Peyer's patch (tissue), 4 donors: ENCODE data around the gene MLF2. TPM values are rescaled to one million over a fixed set of nuclear protein-coding genes. Genes with fewer than 3 reads are reported as not detected.

ENCODE experiments used
- DNase-seq, 3 donors: peaks; one replicate each; pipeline ENCODE4 v3.0.0-alpha.2; 2017 to 2019
- H3K27ac ChIP-seq, 4 donors: fragments of 200-600 bp; sonication (generic); one replicate each; pipeline ENCODE4 v1.5.1; 2016 to 2019
- H3K27me3 ChIP-seq, 2 donors: fragments of 200-600 bp; sonication (generic); one replicate each; pipeline ENCODE4 v1.5.1; 2019
- H3K36me3 ChIP-seq, 3 donors: fragments of 200-600 bp; sonication (generic); one replicate each; pipeline ENCODE4 v1.5.1; 2016 to 2019
- H3K4me1 ChIP-seq, 4 donors: fragments of 200-600 bp; sonication (generic); one replicate each; pipeline ENCODE4 v1.5.1; 2016 to 2019
- H3K4me3 ChIP-seq, 4 donors: fragments of 200-600 bp; sonication (generic); 1 replicate in 3 of 4; 2 replicates in 1 of 4; pipeline ENCODE4 v1.5.1; 2016 to 2019; ENCODE audit warnings: mild to moderate bottlenecking in 1 of 4
- H3K9me3 ChIP-seq, 4 donors: fragments of 200-600 bp; sonication (generic); one replicate each; pipeline ENCODE4 v1.5.1; 2016 to 2019; ENCODE audit warnings: mild to moderate bottlenecking in 1 of 4
- CTCF ChIP-seq, 6 experiments: fragments of 450-650 bp in 4 of 6; fragments of 200-600 bp in 2 of 6; sonication (generic) in 1 of 6; IDR thresholded peaks; one replicate each; pipeline ENCODE4 v1.5.1; 2017 to 2019; ENCODE audit warnings: antibody characterized with exemption in 6 of 6, mild to moderate bottlenecking in 3 of 6, moderate library complexity in 1 of 6
- POLR2A ChIP-seq, 2 donors: fragments of 450-650 bp; IDR thresholded peaks; one replicate each; pipeline ENCODE4 v1.5.1; 2017; ENCODE audit warnings: antibody characterized with exemption in 2 of 2, mild to moderate bottlenecking in 2 of 2, moderate library complexity in 2 of 2
- total RNA-seq, 4 donors: library from RNA; depleted of rRNA; stranded (reverse); fragments of >200 nt; gene quantifications; one replicate each; pipeline ENCODE4 v1.1.0, GENCODE V29; 2016

MLF2 gene
- total RNA-seq, 4 donors from 2014 or later: 94.9 to 212 (median 182) TPM

DNA sequence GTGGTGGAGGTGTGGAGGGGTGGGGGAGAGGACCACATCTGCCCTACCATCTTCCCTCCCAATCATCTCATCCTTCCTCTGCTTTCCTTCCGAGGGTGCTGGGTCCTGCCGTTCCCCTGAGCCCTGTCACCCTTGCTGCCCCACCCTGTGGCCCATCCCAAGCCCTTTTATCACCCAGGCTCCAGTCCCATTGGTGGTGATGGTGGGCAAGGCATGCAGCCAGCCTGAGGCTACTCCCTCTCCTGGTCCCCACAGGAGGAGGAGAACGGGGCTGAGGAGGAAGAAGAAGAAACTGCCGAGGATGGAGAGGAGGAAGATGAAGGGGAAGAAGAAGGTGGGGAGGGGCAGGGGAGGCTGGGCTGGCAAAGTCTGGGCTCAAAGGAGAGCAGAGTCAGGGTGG, 16.7 kb upstream of the MLF2 start:
- Histone ChIP-seq H3K9me3 (no peaks in the 10 kb centered on the region), H3K36me3 (peaks cover 0 to 14% (median 0%) of the 10 kb centered on the region in 3 donors), H3K4me1 (peaks cover 0 to 76% (median 17%) of the 10 kb centered on the region in 4 donors), H3K27me3 (no peaks in the 10 kb centered on the region), H3K4me3 (no peak overlapping the region), H3K27ac (peak overlapping the region in 1 of 4 donors; percentile 79)
- DNase-seq: no peak
- TF ChIP-seq CTCF (IDR thresholded peaks at IDR 0.05) (no peak), POLR2A (IDR thresholded peaks at IDR 0.05) (no peak)

DNA sequence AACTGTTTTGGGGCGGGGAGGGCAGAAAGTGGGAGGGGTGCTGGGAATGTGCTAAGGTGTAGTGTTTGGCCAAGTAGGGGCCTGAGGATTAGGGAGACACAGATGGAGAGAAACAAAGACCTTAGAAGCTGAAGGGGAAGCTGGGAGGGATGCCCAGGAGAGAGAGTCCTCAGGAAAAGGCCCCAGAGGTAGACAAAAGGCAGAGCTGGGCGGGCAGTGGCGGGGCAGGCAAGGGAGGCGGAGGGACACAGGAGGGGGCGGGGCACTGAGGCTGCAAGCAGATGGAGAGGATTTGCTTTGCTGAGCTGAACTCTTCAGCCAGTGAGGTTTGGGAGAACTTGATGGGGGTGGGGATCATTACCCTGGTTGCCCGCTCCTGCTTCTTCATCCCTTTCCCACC, 16.0 kb upstream of the MLF2 start:
- no peak for TF ChIP-seq POLR2A (IDR thresholded peaks at IDR 0.05)
- TF ChIP-seq CTCF (IDR thresholded peaks at IDR 0.05): no peak
- H3K27ac ChIP-seq: peak overlapping the region in 3 of 4 donors; percentile 42 to 97 (median 94)
- peaks cover 0 to 14% (median 0%) of the 10 kb centered on the region in 3 donors for H3K36me3 ChIP-seq
- no peaks in the 10 kb centered on the region for H3K27me3 ChIP-seq
- no peak for DNase-seq
- peak overlapping the region in 2 of 4 donors; percentile 24 to 76 for H3K4me3 ChIP-seq
- H3K9me3 ChIP-seq: no peaks in the 10 kb centered on the region
- H3K4me1 ChIP-seq: peaks cover 0 to 78% (median 17%) of the 10 kb centered on the region in 4 donors

- no peaks in the 10 kb centered on the region for H3K9me3 ChIP-seq
- no peaks in the 10 kb centered on the region for H3K27me3 ChIP-seq
- no peak for TF ChIP-seq CTCF (IDR thresholded peaks at IDR 0.05)
- peak overlapping the region in 3 of 4 donors; percentile 73 to 97 (median 94) for H3K27ac ChIP-seq
- DNase-seq: no peak
- H3K4me3 ChIP-seq: peak overlapping the region in 3 of 4 donors; percentile 49 to 98 (median 76)
- H3K4me1 ChIP-seq: peaks cover 0 to 78% (median 15%) of the 10 kb centered on the region in 4 donors
- H3K36me3 ChIP-seq: peaks cover 0 to 14% (median 0%) of the 10 kb centered on the region in 3 donors
Measured at GRCh38 chr12:6768437-6768914, 15.5 kb upstream of the MLF2 start.

- H3K27me3 ChIP-seq: no peaks in the 10 kb centered on the region
Measured at GRCh38 chr12:6767353-6768319, 14.7 kb upstream of the MLF2 start.

More at GRCh38 chr12:6767353-6768319, 14.7 kb upstream of the MLF2 start:
- no peak for TF ChIP-seq POLR2A (IDR thresholded peaks at IDR 0.05)
- TF ChIP-seq CTCF (IDR thresholded peaks at IDR 0.05): no peak
- H3K9me3 ChIP-seq: no peaks in the 10 kb centered on the region
- H3K27ac ChIP-seq: peak overlapping the region; percentile 73 to 97 (median 86)
- peak overlapping the region; percentile 49 to 98 (median 80) for H3K4me3 ChIP-seq
- H3K4me1 ChIP-seq: peaks cover 0 to 72% (median 13%) of the 10 kb centered on the region in 4 donors
- no peak for DNase-seq
- peaks cover 0 to 14% (median 0%) of the 10 kb centered on the region in 3 donors for H3K36me3 ChIP-seq
